GM21529 (cell line): Measurements from ENCODE around the gene LZTR1.
"Not testable (repeated sequence)": the region's sequence is repeated elsewhere in the genome, so short reads cannot be mapped to it uniquely, and the experiment has no call there.

Experiments used
- ATAC-seq: cut with Tn5 transposase; IDR thresholded peaks from one replicate; pipeline ENCODE4 v1.9.1; 2021; ENCODE audit not compliant: unreplicated experiment

The LZTR1 gene

GRCh38 chr22:20994902-20995241 is 12.8 kb downstream of the LZTR1 start:
- ATAC-seq, result no peak

- ATAC-seq, result no peak
Measured at GRCh38 chr22:20995329-20996030, 13.4 kb downstream of the LZTR1 start.

DNA sequence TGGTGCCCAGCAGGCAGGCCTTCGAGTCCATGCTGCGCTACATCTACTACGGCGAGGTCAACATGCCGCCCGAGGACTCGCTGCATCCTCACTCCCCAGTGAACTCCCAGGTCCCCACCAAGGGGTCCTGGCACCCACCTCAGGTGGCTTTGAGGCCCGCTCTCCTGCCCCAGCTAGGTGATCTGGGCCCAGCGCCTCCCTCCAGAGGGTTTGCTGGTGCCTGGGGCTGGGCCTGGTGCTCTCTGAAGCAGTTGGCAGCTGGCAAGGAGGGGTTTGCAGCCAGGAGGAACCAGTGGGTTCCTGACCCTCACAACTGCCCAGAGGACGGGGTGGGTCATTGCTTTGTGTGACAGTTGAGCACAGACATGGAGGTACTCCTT is 13.9 kb downstream of the LZTR1 start:
- ATAC-seq, result no peak

- ATAC-seq, result no peak
Measured at GRCh38 chr22:20996598-20997535, 14.8 kb downstream of the LZTR1 start.

DNA sequence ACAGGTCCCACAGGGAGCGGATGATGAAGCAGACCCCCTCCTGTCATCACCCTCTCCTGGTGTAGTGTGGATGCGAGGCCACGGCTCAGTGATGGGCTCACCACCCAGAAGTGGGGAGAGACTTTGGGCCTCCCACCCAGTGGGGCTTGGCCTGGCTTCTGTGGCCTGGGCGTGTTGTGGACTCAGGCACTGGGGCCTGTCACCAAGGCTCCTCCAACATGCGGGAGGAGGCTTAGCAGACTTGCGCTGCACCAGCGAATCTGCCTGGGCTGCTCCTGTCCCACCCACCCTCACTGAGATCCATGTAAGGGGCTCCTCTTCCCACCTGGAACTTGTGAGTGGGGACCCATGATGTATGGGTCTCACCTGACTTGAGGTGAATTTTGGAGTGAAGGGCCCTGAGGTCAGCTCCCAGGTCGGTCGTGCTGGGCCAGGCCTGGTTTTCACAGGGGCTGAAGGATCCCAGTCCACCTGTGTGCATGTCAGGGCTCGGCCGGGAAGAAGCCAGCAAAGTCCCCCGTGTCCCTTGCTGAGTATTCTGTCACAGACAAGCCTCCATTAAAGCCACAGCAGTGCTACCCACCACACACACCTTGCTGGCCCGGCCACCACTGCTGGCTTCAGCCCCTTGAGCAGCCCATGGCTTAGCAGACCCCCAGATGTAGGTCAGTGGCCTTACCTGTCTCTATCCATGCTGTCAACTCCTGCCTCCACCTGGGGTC is 15.6 kb downstream of the LZTR1 start:
- ATAC-seq, result no peak

DNA sequence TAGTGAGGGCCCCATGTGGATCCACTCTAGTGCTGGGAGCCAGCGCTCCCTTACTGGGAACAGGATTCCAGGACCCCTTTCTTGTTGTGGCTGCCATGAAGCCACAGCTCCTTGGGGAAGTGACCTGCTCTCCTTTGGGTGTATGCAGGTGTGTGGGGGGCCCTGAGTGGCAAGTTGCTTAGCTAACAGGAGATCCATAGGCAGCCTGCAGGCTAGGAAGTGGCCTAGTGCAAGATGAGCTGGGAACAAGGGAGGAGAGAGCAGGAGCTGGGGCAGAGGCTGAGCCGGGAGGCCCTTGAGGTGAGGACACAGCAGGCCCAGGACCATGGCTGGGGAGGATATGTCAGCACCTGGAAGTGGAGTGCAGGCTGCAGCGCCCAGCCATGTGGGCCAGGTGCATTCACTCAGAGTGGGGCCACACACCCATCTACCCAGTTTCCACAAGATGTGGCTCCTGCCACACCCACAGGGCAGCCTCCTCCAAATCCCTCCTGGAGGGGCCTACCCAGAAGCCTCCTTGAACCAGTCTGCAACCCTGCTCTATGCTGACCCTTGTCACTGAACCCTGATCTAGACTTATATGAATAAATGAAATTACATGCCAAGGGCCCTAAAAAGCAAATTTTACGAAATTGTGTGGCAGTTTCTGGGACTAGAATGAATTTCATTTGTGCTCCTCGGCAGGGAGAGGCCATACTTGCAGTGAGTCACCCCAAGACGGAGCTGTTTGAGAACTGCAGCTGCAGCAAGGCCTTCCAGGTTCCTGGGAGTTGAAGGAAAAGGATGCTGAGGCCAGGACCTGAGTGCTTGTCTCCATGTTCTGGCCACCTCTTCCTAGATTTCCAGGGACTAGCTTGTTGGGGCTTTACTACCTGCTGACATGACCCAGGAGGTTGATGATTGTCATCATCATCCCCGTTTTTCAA is 16.6 kb downstream of the LZTR1 start:
- ATAC-seq, result no peak

GRCh38 chr22:20999350-21000206 is 17.5 kb downstream of the LZTR1 start:
- ATAC-seq, result no peak

DNA sequence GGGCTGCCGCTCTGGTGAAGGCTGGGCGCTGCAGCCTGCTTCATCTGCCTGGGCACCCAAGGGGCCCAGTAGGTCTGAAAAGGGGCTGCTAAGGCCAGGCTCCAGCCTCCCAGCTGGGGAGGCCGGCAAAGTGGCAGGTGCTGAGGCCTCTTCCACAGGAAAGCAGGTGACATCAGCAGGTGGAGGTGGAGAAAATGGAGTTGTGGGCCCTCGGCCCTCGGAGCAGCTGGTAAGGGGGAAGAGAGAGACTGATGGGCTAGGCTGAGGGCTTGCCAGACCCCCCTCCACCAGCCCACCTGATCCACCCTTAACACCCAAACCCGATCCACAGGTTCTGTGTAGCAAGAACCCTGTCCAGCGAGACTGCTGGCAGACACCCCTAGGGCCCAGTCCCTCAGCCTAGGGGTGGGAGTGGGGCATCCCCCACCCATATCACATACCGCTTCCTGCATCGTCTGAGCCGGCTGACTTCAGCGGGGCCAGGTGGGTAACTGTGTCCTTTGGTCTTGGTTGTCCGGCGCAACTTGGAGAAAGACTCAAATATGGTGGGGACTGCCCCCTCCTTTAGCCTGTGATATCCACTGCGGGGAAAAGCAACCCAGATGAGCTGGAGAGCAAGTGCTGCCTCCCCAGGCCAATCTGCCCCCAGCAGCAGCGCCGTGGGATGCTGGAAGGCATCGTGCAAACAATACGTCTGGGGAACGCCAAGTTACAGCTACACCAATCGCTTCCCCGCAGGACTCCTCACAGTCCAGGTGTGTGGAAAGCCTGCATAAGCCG is 18.3 kb downstream of the LZTR1 start:
- no peak for ATAC-seq

- no peak for ATAC-seq
Measured at GRCh38 chr22:21000987-21001600, 19.0 kb downstream of the LZTR1 start.

DNA sequence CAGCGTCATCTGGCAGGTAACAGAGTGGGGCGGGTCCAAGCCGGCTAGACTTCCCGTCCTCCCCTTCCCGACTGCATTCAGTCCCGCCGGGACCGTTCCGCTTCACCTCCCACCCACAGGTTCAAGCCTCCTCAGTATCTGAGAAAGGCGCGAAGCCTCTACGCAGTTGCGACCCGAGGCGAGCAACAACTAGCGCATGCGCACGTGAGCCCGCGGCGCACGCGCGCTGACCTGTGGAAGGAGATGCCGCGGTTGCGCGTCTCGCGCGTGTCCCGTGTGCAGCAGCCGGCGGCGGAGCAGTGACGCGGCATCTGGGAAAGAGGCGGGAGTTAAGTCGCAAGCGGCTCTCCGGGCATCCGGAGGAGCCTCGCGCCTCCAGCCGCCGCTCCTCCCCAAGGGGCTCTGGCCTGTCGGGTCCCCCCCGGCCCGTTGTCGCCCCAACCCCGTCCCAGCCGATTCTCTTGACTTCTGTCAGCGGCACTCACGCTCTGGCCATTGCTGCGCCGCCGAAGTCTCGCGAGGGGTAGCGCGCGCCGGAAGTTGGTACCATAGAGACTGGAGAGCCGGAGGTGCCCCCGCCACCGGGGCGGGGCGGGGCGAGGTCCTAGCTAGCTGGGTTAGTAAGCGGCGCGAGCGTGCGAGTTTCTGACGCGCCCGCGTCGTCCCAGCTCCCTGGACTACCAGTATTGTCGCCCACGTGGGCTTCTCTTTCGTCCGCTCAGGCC is 19.7 kb downstream of the LZTR1 start, which contains the start of gene THAP7:
THAP7 (minus strand) TSS at position 518 of the 725 bp plus-strand sequence; CDS start at position 311, 207 bp downstream.
- ATAC-seq, result peak; percentile 85

DNA sequence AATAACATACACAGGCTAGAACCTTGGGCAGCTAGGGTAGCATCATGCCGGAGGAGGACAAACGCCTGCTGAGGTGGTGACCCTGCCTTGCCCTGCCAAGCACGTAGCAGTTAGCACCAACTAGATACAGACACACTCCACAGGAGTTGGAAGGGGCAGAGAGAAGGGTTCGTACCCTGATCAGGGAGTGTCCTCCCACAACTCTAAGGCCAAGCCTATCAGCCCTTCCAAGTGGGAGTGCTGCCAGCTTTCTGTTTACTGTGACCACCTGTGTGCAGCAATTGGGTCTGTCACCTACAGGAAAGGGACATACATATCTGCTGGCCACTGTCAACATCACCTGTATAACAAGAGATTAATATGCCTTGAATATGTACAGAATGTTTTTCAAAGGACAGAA is 21.7 kb downstream of the LZTR1 start:
- no peak for ATAC-seq

GRCh38 chr22:21009208-21009607 is 27.1 kb downstream of the LZTR1 start:
- ATAC-seq, result not testable (repeated sequence)

DNA sequence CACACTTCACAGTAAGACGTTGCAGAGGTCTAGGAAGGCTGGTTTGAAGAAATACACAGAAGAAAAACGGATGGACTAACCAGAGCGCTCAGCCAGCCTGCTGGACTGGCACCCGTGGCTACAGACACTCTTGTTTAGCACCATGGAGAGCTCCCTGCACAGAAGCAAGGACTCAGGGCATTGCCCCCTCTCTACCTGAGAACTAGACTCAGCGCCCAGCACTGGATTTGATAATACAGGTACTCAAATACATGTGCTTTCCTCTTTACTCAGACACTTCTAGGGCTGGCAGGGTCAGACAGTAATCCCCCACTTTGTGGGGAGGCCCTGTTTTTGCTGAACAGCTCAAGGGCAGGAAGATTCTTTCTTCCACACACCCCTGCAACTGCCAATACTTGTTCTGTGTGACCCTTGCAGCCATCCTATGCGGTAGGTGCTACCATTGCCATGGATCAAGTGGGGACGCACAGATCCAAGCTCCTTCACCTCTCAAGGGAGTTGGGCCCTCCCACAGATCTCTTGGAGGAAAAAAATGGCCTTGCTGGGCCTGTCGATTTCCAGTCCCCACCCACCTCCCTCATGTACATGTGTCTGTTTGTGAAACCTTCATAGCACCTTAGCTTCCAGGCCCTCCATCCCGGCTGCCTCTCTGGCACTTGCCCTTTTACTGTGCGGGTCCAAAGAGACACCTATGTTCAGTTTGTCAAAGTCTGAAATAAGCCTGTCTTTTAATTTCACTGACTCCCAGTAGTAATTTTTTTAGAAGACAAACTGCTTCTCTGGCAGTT is 27.7 kb downstream of the LZTR1 start:
- ATAC-seq, result no peak

DNA sequence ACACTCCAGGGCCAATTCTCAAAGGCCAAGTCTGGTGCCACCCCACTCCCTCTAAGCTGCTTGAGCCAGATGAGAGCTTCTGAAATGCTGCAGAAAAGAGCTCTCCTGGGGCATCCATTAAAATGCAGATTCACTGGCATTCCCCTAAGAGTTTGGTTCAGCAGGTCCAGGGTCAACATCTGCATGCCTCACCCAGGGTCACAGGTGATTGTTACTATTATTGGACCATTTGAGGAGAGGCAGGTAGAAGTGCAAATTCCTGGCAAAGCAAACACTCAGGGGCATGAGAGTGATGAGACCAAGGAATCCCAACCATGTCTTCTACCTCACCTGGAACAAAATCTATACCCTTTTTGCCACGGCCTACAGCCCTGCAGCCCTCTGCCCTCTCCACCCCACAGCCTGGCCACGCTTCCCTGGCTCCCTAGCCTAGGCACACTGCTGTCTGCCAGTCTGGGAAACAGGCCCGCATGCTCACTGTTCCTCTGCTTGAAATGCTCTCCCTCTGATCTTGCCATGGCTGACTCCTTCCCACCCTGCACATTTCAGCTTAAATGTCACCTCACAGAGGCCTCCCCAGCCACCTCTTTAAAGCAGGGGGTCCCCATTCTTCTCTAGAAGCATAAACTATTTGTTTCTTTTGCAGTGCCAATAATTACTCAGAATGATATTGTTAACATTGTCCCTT is 28.5 kb downstream of the LZTR1 start:
- no peak for ATAC-seq

DNA sequence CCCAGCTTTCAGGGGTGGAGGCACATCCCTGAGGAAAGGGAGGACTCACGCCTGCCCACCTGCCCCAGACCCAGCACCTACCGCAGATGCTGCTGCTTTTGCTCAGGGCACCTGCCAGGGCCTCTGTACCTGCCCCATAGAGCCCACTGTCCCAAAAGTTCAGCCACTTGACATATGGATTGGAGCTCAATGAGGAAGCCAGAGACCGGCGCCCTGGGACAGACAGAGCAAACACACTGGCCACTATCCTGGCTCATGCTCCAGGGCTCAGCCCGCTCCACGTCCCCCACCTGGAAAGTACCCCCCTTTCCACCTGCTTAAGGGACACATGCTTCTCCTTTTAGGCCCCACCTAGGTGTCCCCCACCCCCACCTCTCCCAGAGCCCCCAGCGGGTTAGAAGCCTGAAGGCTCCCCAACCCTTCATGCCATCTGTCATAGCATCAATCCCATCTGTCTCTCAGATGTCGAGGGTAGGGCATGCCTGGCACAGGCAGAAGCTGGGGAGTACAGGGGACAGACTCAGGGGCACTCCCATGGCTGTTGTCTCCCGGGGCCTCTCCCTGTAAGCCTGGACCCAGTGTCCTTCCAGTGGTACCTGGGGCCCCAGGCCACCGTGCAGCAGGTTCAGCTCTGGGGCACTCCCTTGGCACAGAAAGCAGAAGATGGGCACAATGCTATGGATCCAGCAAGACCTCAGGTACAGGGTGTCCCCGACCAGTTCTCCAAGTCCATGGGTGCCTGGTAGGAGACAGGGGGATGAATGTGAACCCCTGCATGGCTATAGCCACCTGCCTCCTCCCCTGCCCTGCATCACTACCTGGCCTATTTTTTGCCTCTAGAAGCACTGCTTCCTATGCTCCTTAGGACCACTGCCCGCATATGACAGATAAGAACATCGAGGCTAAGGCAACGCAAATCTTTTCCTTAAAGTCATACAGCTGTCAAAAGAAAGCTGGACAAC is 30.6 kb downstream of the LZTR1 start:
- no peak for ATAC-seq
